Inflammatory macrophage (primary cell): ENCODE data around the gene BASP1.
"Not testable (repeated sequence)": the region's sequence is repeated elsewhere in the genome, so short reads cannot be mapped to it uniquely, and the experiment has no call there.

ENCODE experiments used
- DNase-seq, 2 donors: peaks; one replicate each; pipeline ENCODE4 v3.0.0-alpha.2; 2020 to 2022

BASP1 gene

DNA sequence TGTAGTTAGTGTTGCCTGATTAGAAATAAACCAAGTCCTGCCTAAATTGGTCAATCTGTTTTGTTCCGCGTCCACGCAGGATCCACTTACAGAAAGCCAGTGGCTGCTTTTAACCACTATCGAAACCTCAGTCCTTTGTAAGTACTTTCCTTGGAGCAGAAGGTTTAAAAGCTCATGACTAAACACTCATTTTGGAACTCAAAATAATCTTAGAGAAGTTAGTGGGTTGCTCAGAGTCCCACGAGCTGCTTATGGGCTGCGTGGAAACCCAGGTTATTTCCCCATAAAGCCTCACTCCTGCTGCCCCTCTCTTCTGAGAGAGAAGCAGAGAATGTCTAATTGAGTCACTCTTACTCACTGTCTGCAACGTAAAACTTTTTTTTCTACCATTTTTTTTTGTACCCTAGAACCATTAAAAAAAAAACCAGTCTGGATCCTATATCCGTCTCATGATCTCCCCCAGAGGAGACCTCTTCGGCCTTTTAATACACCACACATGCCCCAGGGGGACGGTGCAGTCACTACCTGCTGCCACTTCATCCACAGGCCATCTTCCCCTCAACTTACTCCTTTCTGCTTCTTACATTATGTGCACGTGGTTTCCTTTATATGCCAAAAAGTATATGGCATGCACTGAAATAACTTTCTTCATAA lies 7.6 kb downstream of the BASP1 start:
- DNase-seq = peak; percentile 64 to 86

DNA sequence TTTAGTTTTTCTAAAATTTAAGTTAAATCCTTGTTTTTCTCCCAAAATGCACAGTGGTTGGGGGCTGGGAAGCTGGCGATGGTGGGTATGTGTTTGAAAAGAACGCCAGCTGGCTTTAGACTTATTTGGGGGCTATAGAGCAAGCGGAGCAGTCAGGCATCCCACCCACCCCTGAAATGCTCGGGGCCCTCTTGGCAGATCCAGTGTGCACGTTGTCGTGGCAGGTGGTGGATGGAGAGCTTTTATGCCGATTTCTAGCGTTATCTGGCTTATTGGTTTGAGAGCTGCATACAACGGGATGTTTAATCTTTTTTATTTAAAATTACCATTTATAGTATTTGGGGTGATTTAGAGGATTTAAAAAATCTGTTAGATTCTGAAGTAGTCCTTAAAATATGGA lies 8.1 kb downstream of the BASP1 start:
- no peak for DNase-seq

DNA sequence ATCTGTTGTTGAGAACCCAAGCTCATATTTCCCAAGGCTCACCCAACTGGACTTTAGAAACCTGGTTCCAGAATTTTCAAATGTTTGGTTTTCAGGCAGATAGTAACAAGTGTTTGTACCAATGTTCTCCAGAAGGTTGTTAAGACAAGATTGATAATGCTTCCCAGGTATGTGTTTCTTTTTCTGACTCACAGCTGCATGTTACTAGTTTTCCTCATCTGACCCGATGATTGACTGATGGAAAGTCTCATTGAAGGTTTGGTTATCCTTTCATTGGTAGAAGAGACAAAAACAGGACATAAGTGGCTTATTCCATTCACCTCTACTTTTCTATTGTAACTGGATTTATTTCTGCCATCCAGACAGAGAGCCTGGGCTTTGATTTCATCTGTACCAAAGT lies 10.4 kb downstream of the BASP1 start:
- DNase-seq = no peak

DNA sequence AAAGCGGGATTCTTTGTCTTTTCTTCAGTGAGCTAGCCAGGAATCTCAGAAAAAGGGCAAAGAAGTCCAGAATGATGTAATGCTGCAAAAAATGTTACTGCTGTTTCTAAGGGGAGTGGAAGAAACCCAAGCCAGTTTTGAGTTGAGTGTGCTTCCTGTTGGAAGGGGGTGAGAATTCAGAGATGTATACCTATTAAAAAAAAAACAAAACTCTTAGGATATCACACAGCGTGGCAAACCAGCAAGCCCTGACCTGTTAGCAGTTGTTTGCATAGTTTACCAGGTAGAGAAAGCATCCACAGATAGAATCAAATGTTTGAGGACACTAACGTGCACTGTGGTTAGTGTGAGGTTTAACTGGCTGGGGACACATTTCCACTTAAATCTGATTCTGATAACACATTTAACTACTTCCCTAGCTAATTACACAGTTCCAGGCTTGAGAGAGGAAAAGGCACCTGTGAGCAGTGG lies 11.4 kb downstream of the BASP1 start:
- DNase-seq = no peak

DNA sequence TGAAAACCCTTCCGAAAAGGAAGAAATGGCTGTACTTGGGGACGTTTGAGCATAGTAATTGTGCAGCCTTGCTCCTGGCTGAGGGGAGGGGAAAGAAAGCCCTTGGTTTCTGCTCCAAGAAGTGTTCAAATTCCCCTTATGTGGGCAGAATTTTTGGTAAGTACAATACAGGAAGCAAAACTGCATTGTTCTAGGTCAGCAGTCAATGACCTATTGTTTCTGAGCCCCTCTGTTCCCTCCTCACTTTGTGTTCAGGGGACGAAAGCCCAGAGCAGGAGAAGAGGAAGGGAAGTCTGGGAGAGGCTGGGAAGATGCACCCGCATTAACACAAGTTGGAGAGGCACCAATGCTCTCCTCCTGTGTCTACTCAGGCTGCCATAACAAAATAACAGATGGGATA lies 11.9 kb downstream of the BASP1 start:
- DNase-seq = peak in 1 of 2 donors; percentile 44

DNA sequence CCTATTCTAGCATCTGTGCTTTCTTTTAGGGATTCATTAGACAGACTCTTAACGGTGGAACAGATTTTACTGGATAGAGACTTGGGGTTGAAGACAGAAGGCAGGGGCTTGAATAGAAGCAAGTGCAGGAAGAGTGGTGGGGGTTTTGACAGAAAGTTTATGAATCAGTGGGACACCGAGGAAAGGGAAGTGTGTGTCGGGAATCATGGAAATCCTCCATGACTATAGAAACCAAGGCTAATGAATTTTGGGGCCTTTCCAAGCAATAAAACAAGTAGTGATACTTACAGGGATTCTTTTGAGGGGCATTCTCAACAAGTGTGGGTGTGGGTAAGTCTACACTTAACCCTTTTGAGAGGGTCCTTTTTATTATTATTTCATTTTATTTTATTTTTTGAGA lies 12.8 kb downstream of the BASP1 start:
- no peak for DNase-seq

DNA sequence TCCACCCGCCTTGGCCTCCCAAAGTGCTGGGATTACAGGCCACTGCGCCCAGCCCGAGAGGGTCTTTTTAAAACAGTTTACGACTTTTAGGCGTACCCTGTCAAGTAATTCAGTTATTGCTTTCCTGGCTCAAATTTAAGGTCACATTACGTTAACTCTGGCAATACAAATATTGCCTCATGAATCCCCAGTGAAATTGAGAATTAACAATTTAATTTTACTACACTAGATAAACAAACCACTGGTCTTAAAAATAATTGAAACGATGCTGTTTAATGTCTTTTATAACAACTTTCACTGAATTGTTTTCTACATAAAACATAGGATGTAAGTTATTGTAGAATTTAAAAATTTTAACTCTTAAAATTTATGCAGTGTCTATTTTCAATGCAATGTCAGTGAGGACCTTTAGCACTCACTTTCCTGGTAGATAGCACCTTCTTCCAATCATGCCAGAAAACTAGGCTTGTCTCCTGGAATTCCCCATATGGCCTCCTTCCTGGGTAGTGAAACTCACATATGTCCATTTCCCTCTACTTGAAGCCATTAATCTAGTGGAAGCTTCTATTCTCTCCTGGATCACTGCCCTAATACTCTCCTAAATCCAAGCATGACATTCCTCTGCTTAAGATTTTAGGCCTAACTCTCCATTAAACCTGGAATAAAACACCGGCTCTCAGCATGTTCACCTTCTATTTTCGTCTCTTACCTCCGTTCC lies 13.5 kb downstream of the BASP1 start:
- DNase-seq = no peak

DNA sequence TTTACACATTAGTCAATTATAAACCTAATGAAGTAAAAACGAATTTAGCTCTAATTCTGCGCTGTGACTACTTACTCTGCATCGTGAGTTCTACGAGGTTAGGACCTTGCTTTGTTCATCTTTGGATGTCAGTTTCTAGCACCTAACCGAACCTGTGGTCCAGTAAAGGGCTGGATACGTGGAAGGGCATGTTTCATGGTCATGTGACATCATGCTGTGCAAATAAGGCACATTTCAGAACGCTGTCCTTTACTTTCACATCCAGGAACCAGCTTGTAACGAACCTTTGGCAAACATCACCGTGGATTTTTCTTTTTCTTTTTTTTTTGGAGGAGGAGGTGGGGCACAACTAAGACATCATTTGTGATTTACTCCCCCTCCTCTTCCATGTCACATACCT lies 15.0 kb downstream of the BASP1 start:
- DNase-seq = no peak

DNA sequence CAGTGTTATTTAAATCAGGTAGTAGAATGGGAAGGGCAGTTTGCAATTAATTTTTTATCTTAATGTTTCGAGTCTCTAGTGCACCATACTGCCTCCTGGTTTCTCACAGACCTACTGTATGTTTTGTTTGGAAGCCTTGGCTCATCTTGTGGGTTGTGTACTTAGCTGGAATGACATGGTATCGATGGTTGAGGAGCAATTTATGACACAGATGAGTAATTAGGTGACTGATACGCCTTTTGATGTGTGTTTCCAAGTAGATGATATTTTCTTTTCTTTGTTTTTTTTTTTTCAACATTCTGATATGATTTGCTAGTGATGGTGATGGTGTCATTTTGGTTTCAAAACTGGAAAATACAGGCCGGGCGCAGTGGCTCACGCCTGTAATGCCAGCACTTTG lies 16.1 kb downstream of the BASP1 start:
- DNase-seq = no peak

DNA sequence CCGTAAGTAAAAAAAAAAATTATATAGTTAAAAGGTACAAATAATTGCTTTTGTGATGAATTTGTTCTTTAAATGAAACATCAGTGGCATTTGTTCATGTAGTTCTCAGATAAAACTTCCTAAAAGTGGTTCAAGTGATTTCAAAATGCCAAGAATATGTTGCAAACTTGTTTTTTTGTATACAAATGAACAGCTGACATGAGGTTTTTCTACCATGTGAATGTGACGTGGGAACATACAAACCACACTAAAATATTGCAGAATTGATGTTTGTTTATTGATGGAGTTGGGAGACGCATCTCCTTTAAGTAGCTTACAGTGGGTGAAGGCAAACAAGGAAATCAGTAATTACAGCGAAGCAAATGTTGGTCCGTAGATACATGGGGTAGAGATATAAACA lies 16.9 kb downstream of the BASP1 start:
- DNase-seq = peak; percentile 73 to 88

DNA sequence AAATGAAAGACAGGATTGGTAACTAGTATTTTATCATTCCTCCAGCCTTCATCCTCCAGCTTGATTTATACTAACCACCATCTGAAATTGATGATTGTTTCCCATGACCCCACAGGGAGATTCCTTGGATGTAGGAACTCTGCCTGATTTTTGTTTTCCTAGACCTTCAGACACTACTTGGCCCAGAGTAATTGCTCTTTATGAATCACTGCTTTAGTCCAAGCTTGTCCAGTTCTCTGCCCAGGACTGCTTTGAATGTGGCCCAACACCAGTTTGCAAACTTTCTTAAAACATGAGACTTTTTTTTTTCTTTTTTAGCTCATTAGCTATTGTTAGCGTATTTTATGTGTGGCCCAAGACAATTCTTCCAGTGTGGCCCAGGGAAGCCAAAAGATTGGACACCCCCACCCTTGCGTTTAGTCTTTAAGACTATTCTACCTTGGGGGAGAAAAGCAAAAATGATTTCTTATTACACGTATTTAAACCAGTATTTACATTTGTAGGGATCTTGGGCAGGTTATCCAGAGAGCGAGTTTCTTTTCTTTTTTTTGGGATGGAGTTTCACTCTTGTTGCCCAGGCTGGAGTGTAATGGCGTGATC lies 18.4 kb downstream of the BASP1 start:
- DNase-seq = no peak

DNA sequence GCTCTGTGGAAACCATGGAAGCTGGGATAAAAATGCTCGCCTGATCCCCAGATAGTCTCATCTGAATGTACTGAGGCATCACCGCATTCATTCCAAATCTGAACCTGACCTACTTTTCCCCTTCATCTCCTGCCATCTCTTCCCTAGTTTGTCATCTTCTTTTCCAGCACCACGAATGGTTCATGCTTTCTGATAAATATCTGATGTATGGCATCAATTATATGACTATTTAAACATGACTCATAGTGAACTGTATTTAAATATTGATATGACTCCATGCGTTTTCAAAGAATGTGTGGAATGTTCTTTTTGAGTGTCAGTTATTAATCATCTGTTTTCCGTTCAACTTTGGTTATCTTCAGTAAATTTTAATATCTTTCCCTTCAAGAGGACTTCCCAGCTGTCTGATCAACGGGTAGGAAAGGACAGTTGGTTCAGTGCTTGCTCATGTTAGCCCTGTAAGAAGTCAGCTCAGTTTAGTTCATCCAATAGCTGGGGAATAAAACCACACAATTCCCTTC lies 21.1 kb downstream of the BASP1 start:
- no peak for DNase-seq

DNA sequence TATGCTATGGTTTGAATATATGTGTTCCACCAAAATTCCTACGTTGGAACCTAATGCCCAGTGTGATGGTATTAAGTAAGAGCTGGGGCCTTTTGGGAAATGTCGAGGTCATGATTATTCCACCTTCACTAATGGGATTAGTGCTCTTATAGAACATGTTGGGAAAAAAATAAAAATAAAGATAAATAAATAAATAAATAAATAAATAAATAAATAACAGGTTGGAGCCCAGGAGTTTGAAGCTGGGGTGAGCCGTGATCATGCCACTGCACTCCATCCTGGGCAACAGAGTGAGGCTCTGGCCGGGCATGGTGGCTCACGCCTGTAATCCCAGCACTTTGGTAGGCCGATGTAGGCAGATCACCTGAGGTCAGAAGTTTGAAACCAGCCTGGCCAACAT lies 22.5 kb downstream of the BASP1 start:
- no peak for DNase-seq

DNA sequence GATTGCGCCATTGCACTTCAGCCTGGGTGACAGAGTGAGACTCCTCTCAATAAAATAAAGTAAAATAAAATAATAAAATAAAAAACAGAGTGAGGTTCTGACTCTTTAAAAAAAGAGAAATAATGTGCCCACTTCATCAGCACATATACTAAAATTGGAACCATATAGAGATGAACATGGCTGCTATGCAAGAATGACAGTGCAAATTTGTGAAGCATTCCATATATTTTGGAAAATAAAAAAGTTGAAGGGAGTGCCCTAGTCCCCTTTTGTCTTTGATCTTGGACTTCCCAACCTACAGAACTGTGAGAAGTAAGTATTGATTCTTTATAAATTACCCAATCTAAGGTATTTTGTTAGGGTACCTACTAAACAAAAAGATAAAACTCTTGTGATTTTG lies 23.1 kb downstream of the BASP1 start:
- no peak for DNase-seq

DNA sequence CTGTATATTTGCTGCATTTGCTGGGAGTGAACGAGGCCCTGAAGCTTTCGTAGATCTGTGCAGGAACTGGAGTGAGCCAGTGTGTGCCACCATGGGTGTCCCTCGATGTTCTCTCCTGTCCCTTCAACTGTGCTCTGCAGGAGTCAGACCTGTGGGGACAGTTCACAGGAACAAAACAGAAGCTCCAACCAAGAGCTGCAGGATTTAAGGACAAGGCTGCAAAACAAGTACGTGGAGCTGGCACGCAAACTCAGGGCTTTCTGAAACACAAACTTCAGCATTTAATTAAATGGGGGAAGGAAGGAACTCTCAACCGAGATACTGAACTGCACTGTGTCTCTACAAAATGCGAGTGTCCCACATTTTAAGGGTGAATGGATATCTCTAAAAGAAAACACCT lies 24.2 kb downstream of the BASP1 start:
- DNase-seq = no peak

DNA sequence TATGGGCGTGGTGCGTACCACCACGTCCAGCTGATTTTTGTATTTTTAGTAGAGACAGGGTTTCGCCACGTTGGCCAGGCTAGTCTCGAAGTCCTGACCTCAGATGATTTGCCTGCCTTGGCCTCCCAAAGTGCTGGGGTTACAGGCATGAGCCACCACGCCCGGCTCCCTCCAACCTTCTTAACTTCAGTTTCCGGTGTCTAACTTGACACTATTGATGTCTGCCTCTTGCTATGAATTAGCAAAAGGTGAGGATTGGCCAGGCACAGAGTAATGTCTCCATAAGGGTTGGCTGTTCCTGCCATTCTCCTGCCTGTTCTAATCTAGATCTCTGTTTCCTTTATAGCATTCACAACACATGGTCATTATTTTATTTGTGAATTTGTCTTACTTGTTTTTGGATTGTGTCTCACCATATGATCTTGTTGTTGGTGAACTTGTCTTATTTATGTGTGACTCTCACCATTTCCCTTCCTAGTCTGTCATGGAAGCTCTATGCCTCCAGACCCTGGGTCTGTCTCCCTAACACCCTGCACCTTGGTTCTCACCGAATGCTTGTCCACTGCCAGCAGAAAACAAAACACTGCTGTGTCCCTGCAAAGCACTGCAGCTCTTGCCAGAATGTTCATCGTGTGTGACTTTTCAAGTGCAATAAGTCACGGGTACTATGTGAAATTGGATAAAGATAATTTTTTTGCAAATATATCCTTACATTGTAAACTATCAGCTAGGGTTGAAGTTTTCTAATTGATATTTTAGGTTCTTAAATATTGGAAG lies 26.0 kb downstream of the BASP1 start:
- DNase-seq = no peak

DNA sequence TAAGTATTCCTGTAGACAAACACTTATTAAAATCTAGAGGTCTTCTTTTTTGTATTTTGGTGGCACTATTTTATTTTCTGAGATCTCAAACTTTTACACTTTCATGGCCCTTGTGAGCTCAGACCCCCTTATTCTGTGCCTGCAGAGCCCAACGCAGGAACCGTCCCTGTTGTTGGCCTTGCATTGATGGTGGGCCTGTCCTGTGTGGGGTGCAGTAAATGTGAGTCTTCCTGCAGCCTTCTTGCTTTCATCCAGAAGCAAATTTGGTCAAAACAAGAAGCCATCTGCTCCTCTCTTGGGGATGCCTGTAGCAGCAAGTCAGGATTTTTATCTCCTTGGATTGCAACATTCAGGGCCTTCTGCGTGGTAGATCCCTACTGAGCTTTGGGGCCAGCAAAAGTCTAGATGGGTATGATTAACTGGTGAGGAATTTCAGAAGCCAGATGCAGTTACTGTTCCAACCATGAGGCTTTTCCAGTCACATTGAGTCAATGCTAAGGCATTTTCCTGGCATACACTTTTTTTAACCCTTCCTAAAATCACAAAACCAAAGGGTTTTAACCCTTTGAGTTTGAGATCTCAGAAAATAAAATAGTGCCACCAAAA lies 31.7 kb downstream of the BASP1 start:
- DNase-seq = no peak

DNA sequence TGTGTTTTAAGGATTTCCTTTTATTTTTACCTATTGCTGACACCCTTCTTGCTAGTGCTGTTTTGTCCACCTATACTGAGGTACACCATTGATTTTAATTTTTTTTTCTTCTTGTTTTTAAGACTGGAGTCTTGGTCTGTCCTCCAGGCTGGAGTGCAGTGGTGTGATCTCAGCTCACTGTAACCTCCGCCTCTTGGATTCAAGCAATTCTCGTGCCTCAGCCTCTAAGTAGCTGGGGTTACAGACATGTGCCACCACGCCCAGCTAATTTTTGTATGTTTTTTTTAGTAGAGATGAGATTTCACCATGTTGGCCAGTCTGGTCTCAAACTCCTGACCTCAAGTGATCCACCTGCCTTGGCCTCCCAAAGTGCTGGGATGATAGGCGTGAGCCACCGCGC lies 32.4 kb downstream of the BASP1 start:
- not testable (repeated sequence) for DNase-seq

DNA sequence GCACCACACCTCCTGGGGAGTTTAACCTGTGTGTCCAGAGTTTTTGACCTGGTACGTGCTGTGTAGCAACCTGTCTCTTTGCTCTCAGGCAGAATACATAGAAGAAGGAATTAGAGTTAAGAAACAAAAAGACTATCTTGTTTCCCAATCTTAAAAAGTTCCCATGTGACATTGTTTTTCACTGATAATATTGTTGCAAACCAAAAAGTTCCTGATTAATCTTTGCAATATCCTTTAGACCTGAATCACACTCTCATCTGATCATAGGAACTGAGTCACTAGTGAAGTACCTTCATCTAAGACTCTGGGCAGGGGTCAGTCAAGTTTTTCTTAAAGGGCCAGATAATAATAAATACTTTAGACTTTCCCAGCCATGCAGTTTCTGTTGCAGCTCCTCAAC lies 35.1 kb downstream of the BASP1 start:
- peak; percentile 22 to 44 for DNase-seq

DNA sequence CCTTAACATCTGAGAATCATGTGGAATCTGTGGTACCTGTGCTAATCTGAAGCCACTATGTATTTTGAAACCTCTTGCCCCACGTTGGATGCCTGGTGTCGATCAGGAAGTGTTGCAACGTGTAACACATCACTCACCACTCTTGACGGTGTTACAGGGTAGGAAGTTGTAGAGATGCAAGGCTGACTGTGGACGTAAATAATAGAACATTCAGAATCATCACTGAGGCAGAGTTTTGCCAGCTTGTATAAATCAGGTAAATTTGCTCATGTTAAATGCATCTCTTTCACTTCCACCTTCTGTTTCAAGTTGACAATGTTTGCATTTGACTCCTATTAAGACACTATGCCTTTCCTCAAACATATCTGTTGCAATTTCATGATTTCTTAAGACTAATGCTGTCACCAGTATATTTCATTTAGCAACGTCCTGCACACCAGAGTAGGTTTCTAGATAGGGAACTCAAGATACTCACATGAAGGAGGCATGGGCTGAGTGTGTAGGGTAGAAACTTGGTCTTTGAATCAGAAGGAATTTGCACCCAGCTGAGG lies 38.1 kb downstream of the BASP1 start:
- peak; percentile 88 to 98 for DNase-seq

DNA sequence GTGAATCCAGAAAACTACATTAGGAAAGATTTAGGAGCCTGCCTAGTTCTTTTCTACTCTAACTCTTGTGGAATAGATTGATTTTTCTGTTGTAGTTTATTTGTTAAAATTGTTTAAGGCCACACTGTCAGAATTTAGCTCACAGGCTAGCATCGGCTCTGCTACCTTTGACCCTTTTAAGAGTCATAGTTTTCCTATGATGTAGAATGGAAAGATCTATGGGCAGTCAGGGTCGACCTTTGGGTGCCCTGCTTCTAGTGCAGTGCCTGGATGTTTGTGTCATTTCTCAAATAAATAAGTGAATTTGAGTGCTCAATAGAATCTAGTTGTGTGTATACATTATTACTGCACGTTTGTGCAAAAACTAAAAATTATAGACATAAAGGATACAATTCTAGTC lies 38.7 kb downstream of the BASP1 start:
- no peak for DNase-seq

DNA sequence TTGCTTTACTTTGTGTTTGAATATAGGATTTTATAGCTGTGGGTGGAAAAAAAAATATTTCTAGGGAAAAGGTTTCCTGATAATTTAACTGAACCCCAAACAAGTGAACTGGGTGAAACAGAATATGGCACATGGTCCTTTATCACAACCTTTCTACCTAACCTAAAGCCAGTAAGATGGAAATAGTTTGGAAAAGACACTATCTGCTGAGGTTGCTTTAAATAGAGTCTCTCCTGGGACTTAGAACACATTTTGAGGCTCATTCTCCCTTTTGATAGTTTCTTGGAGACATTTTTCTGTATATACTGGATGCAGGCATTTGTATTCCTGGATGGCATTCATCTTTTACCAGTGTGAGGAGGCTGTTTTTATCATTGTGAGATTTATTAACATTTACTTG lies 39.4 kb downstream of the BASP1 start:
- DNase-seq = no peak
